ENCODE measurements around the gene WNT6. TPM values are rescaled to one million over a fixed set of nuclear protein-coding genes. Genes with fewer than 3 reads are reported as not detected.
A peak's percentile ranks its signal among the peaks of the same experiment; 100 is the strongest.

WNT6 gene
- total RNA-seq, result under 1 TPM; 0.25 to 0.37 TPM

GRCh38 chr2:218859556-218859987 is at the start of gene WNT6:
TSS of gene WNT6 (plus strand) at chr2:218859805. CDS start at chr2:218860038, 233 bp downstream.
- no peak for DNase-seq
- H3K36me3 ChIP-seq, result no peaks in the 10 kb centered on the region
- H3K27ac ChIP-seq, result no peak within 1 kb of the TSS
- H3K9ac ChIP-seq (ENCODE audit: low read depth in 2 of 2, low read length in 2 of 2), result peak within 1 kb of the TSS in 1 of 2 donors; percentile 35
- TF ChIP-seq, protein P1, sequence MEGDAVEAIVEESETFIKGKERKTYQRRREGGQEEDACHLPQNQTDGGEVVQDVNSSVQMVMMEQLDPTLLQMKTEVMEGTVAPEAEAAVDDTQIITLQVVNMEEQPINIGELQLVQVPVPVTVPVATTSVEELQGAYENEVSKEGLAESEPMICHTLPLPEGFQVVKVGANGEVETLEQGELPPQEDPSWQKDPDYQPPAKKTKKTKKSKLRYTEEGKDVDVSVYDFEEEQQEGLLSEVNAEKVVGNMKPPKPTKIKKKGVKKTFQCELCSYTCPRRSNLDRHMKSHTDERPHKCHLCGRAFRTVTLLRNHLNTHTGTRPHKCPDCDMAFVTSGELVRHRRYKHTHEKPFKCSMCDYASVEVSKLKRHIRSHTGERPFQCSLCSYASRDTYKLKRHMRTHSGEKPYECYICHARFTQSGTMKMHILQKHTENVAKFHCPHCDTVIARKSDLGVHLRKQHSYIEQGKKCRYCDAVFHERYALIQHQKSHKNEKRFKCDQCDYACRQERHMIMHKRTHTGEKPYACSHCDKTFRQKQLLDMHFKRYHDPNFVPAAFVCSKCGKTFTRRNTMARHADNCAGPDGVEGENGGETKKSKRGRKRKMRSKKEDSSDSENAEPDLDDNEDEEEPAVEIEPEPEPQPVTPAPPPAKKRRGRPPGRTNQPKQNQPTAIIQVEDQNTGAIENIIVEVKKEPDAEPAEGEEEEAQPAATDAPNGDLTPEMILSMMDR (IDR thresholded peaks at IDR 0.05), result no peak
- H3K27me3 ChIP-seq, result peaks cover 60% of the 10 kb centered on the region
- peak within 1 kb of the TSS; percentile 7 for H3K4me3 ChIP-seq
- intact Hi-C loops (cut with DNase I), result no loop called here
- H3K9me3 ChIP-seq, result no peaks in the 10 kb centered on the region
- no peaks in the 10 kb centered on the region for H3K4me1 ChIP-seq

GRCh38 chr2:218810256-218810655 is 49.3 kb upstream of the WNT6 start:
- Histone ChIP-seq H3K9ac (ENCODE audit: low read depth in 2 of 2, low read length in 2 of 2) (no peak overlapping the region), H3K9me3 (no peaks in the 10 kb centered on the region), H3K27ac (no peak overlapping the region), H3K4me3 (no peak overlapping the region), H3K27me3 (no peaks in the 10 kb centered on the region), H3K36me3 (no peaks in the 10 kb centered on the region), H3K4me1 (no peaks in the 10 kb centered on the region)
- TF ChIP-seq, protein P1 (IDR thresholded peaks at IDR 0.05), result no peak
- no peak for DNase-seq
- intact Hi-C loops (cut with DNase I), result no loop called here

DNA sequence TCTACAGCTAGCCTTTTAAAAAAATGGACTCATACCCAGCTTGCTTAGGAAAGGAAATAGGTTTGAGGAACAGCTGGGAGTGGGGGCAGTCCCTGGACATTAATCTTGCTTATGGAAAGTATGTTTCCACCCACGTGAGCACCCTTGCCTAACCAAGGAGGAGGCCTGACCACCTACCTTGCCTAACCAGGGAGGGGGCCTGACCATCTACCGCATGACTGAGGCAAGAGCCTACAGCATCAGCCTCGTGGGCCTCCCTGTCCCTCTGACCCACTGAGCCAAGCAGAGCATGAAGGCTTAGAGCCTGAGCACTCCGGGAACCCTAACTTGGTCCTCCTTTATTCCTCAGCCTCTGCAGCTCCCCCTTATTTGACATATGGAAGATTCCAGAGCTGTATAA is 48.2 kb upstream of the WNT6 start:
- TF ChIP-seq, protein P1 (IDR thresholded peaks at IDR 0.05), result no peak
- Histone ChIP-seq H3K9ac (ENCODE audit: low read depth in 2 of 2, low read length in 2 of 2) (no peak overlapping the region), H3K27ac (no peak overlapping the region), H3K9me3 (no peaks in the 10 kb centered on the region), H3K4me3 (no peak overlapping the region), H3K27me3 (no peaks in the 10 kb centered on the region), H3K4me1 (no peaks in the 10 kb centered on the region), H3K36me3 (no peaks in the 10 kb centered on the region)
- intact Hi-C loops (cut with DNase I), result no loop called here
- DNase-seq, result no peak

- Histone ChIP-seq H3K36me3 (no peaks in the 10 kb centered on the region), H3K9ac (ENCODE audit: low read depth in 2 of 2, low read length in 2 of 2) (no peak overlapping the region), H3K27ac (no peak overlapping the region), H3K4me3 (no peak overlapping the region), H3K27me3 (no peaks in the 10 kb centered on the region), H3K4me1 (no peaks in the 10 kb centered on the region), H3K9me3 (no peaks in the 10 kb centered on the region)
- no peak for DNase-seq
- TF ChIP-seq, protein P1 (IDR thresholded peaks at IDR 0.05), result no peak
- intact Hi-C loops (cut with DNase I), result no loop called here
These were observed 47.3 kb upstream of the WNT6 start for GRCh38 chr2:218812096-218812815.

- TF ChIP-seq, protein P1 (IDR thresholded peaks at IDR 0.05), result no peak
- DNase-seq, result no peak
These were observed 46.7 kb upstream of the WNT6 start for GRCh38 chr2:218812861-218813260.

More at GRCh38 chr2:218812861-218813260, 46.7 kb upstream of the WNT6 start:
- intact Hi-C loops (cut with DNase I), result no loop called here
- no peaks in the 10 kb centered on the region for H3K9me3 ChIP-seq
- no peak overlapping the region for H3K9ac ChIP-seq (ENCODE audit: low read depth in 2 of 2, low read length in 2 of 2)
- H3K27me3 ChIP-seq, result no peaks in the 10 kb centered on the region
- H3K4me1 ChIP-seq, result no peaks in the 10 kb centered on the region
- no peak overlapping the region for H3K27ac ChIP-seq
- H3K36me3 ChIP-seq, result no peaks in the 10 kb centered on the region
- no peak overlapping the region for H3K4me3 ChIP-seq
